HG03439 (cell line): Measurements from ENCODE around the gene PHACTR1.

Experiments used
- ATAC-seq: cut with Tn5 transposase; IDR thresholded peaks from one replicate; pipeline ENCODE4 v1.9.1; 2021; ENCODE audit warnings: mild to moderate bottlenecking, moderate library complexity; ENCODE audit not compliant: unreplicated experiment

Gene PHACTR1

GRCh38 chr6:13013681-13014503 lies 297.3 kb downstream of the PHACTR1 start:
- ATAC-seq = no peak

DNA sequence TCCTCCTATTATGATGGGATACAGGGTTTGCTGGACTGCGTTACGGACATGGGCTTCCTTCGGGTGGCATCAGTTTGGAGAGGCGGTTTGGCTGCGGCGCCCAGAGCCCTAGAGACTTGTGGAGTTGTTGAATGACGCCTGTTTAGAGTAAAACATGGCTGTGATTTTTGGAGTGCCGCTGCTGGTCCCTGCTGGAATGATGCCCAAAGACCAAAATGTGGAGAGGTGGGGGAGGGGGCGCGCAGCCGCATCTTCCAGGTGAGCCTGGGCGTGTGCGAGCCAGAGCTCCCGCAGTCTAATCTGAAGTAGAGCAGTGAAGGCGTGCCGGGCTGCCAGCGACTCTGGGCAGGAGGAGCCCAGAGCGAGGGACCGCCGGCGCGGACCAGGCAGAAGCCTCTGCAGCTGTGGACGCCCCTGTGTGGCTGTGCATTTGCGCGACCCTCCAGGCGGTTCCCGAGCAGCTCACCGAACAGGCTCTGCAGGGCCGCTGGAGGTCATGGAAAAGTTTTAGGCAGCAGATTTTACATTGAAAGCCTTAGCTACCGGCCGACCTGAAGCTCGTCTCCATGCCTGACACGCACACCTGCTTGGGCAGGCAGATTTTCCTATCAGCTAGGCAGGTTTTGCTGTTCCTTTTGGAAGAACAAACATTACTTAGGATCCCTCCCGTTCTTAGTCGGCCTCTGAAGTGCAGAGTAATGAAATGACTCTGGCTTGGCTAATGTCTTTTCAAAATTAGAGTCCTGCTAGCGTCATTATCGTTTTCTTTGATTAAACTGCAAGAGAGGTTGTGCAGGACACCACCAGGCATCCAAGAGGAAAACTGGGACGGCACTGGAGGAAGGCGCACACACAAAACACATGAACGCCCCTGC lies 298.2 kb downstream of the PHACTR1 start:
- ATAC-seq = no peak

- ATAC-seq = no peak
These were observed 298.8 kb downstream of the PHACTR1 start for GRCh38 chr6:13015379-13015681.

DNA sequence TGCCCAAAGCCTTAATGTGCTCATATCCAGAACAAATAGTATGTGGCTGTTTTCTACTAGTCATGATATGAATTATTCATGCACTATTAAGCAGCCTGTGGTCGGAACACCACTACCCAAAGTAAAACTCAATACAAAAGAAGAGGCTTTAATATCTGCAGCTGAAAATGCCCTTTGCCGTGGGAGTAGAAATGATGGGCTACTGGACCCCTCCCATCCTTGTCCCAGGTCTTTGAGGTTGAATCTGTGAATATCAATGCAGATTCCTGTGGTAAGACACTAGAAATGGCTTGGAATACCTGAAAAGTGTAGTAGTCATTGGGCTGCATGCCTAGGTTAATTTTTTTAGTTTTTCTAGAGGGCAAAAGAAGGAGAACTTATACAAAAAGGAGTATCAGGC lies 308.0 kb downstream of the PHACTR1 start:
- ATAC-seq = no peak

DNA sequence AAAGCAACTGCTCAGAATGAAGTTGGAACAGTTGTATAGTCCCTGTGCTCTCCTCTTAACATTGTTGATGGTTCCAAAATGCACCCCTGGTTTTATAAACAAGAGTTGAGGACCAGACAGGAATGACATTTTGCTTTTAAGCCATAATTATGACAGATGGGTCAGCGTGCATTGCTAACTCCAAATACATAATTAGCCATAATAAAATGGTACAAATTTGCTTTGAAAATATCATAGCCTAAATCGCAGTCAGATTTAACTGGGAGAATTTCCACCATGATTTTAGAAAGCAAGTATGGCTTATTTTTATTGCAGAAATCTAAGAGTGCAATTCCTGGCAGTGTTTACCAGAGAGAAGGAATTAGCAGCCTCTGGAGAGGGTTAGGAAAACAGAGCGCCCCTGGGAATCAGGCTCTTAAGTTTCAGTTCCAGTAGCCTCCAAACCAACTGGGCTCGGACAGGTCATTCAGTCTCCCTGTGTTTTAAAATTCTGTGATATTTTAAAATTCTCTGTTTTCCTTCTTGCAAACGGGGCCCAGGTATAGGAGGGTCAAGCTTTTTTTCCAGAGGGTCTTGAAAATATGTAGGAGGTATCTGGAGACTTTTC lies 309.4 kb downstream of the PHACTR1 start:
- no peak for ATAC-seq

DNA sequence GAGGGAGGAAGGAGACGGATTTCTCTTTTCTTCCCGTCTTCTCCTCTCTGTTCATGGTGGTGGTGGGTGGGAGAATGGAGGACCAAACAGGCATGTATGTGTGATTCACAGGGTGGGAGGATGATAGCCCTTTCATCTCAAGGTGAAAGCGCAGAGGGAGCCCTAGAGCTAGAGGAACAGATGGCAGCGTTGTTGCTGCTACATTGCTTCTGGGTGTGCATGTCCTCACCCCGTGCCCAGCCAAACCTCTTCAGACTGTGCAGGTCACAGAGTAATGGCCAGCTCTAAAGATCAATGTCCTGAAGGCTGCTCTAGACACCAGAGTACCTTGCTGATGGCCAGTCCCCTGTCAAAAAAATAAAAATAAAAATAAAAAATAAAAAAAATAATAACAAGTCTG lies 310.0 kb downstream of the PHACTR1 start:
- ATAC-seq = no peak

- no peak for ATAC-seq
These were observed 310.6 kb downstream of the PHACTR1 start for GRCh38 chr6:13027207-13027606.

DNA sequence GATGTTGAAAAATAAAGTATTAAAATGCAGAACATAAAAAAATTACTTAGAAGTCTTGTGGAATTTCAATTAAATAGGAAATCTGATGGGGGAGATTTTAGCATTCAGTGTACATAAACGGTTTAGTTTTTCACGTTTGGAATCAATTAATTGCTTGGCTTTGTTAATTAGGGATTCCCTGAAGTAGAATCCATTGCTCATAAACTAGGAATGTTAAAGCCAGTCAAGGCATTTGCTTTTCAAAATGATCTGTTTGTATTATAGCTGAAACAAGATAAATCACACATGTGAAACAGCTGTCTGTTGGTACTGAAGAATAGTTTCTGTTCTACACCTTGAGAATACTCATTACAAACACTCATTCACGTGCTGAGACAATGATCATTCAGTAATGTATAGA lies 313.8 kb downstream of the PHACTR1 start:
- ATAC-seq = no peak

DNA sequence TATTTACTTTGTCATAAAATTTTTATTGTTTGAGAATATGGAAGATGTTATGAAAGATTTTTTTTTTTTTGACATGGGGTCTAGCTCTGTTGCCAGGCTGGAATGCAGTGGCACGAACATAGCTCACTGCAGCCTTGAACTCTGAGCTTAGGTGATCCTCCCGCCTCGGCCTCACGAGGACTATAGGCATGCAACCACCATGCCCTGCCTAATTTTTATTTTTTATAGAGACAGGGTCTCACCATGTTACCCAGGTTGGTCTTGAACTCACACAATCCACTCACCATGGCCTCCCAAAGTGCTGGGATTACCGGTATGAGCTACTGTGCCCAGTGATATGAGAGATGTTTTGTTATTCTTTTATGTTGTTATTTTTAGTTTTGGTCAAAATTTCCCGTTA lies 316.0 kb downstream of the PHACTR1 start:
- ATAC-seq = no peak

DNA sequence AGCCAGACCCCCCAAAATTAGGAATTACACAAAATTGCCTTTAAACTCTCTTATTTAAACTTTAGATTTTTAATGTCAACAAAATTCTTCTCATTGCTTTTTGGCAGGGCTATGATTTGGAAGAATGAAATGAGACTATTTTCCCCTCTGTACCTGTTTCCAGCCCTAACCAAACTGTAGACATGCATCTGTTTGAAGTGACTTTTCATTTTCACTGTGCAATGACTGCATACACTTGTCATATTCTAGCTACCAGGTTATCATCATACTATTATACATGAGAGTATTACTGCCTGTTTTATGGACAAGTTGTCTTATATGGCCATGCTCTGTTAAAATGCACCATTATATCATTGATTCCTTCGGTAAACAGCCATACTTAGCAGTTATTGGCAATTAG lies 316.6 kb downstream of the PHACTR1 start:
- no peak for ATAC-seq

DNA sequence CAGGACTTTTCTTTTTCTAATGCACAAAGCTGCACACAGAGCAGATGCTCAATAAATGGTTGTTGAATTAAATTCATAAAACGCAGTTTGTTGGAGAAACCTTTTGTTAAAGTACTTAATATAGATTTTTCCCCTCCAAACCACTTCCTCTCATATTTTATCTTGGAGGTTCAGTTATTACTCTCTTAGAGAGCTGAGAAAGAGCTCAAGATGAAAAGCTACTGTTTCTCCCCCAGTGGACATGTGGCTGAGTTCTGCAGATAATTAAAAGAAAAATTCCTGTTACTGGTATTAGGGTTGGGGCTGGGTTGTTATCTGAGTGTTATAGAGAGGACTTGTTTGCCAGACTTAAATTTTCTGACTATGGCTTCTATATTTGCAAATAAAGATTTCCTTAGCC lies 317.7 kb downstream of the PHACTR1 start:
- no peak for ATAC-seq

GRCh38 chr6:13035606-13036005 lies 319.0 kb downstream of the PHACTR1 start:
- ATAC-seq = no peak

- no peak for ATAC-seq
These were observed 321.7 kb downstream of the PHACTR1 start for GRCh38 chr6:13038315-13038714.

- ATAC-seq = no peak
These were observed 322.2 kb downstream of the PHACTR1 start for GRCh38 chr6:13038741-13039190.

DNA sequence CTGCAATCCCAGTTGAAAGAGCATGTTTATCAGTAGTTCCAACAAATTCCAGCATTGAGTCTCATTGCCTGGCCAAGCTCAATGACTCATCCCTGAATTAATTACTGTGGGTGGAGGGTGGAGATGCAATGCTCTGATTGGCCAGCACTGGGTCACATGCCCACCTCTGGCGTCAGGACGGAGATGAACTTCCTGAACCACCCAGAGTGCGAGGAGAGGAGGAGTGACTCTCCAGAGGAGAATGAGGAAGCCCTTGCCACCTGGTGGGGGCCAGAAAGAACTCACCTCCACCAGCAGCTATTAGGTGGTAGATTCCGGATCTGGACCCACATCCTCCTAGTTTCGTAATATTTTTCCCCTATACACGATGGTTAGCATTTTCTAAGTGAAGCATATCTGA lies 327.8 kb downstream of the PHACTR1 start:
- no peak for ATAC-seq

- ATAC-seq = no peak
These were observed 328.3 kb downstream of the PHACTR1 start for GRCh38 chr6:13044896-13045295.

DNA sequence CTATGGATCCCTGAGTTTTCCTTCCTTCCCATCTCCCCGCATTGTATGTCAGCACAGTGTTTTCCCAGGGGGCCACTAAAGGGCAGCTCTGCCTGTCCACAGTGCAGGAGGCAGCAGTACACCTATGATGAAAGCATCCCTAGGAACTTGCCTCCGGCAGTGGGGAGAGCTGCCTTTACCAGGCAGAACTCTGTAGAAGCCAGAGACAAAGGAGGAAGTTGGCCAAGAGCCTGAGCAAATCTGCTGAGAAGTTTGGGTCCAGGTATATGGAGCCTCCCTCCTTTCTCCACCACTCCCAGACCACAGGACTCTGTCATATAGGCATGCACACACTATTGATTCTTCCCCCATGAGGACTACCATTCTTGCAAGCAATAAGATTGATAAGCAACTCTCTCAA lies 329.1 kb downstream of the PHACTR1 start:
- no peak for ATAC-seq

DNA sequence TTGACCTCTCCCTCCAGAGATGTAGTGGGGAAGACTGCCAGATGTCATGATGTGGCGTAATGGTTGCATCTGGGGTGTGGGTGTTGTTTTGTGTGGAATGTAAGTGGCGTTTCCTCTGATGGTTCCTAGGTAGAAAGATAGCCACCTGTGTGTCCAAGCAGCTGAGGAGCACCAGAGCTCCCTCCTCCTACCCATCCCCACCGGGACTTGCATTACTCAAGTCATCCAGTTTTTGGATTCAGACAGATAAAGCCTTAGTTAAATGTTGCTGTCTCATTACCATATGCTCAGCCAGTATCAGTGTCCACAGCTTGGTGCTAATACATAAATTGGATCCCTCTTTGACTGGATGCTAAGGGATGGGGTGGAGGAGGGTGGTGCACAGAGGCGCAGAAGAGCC lies 329.5 kb downstream of the PHACTR1 start:
- ATAC-seq = no peak

GRCh38 chr6:13048113-13048512 lies 331.5 kb downstream of the PHACTR1 start:
- no peak for ATAC-seq

DNA sequence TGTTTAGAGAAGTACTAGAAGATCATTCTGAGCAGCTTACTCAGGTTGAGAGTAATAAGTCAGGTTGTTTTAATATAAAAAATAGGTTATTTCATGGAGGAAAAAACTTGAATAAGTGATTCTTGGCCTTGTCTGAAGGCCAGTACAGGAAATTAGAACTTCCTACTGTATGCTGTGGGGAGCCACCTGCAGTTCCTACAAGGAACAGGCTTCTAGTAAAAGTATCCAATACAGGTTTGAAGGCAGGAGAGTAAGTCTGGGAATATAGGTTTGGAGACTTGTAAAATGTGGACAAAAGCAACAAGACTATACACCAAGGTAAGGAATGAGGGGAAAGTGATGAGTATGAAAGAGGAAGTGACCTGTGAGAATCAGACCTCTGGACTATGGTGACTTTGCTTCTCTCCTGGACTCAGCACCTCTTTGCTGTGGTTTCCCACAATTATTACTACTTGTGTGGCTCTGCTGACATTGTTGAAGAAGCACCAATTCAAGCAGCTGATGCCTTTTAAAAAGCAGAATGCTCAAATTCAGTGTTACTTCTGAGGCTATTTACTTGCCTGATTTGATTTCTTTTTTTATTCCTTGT lies 333.2 kb downstream of the PHACTR1 start:
- ATAC-seq = no peak

GRCh38 chr6:13053006-13053461 lies 336.5 kb downstream of the PHACTR1 start:
- ATAC-seq = no peak
